ENCODE data around the gene GPR3. TPM values are rescaled to one million over a fixed set of nuclear protein-coding genes. Genes with fewer than 3 reads are reported as not detected.

Gene GPR3
- total RNA-seq, 1 donor from 2014 or later = 0.86 TPM

DNA sequence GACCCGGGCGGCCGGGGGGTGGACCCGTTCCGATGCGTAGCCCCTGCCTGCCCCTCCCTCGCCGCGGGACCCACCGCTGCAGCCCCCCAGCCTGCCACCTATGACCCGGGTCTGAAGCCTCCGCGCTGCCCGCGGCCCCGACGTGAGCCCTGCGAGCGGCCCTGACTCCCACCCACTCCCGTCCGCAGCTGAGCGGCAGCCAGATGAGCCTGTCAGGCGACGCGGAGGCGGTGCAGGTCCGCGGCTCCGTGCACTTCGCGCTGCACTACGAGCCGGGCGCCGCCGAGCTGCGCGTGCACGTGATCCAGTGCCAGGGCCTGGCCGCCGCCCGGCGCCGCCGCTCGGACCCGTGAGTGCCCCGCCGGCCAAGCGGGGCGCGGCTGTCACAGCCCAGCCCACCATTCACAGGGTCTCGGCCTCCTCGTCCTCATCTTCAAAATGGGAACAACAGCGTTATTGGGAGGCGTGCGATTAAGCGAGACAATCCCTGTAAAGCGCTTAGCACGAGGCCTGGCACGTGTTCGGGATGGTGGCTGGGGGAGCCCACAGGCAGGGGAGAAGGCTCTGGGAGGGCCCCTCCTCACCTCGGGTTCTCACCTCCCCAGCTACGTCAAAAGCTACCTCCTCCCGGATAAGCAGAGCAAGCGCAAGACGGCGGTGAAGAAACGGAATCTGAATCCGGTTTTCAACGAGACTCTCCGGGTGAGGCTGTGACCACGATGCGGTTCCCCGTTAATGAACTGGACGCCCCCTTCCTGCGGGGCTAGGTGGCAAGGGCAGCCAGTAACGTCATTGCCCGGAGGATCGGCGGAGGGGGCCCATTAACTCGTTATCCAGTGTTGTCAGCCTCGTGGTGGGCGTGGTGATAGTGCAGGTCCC is 42.4 kb upstream of the GPR3 start:
- Mint-ChIP-seq H3K4me3 (ENCODE audit: unreplicated experiment) (no peak overlapping the region), H3K27me3 (ENCODE audit: low read depth, unreplicated experiment) (peaks cover 2% of the 10 kb centered on the region), H3K36me3 (ENCODE audit: low read depth, unreplicated experiment) (peaks cover 4% of the 10 kb centered on the region), H3K9me3 (ENCODE audit: unreplicated experiment) (no peaks in the 10 kb centered on the region), H3K4me1 (ENCODE audit: low read depth, unreplicated experiment) (peaks cover 4% of the 10 kb centered on the region), H3K27ac (ENCODE audit: unreplicated experiment) (no peak overlapping the region)
- Histone ChIP-seq H3K4me2 (ENCODE audit: low read length) (peak overlapping the region; percentile 78), H3K27ac (ENCODE audit: low read depth, low read length) (no peak overlapping the region), H3K4me1 (ENCODE audit: insufficient read depth, low read length) (peaks cover 15% of the 10 kb centered on the region), H3K9me3 (ENCODE audit: insufficient read depth, low read depth, low read length) (no peaks in the 10 kb centered on the region), H3K27me3 (ENCODE audit: insufficient read depth, low read length) (peaks cover 5% of the 10 kb centered on the region), H2AFZ (ENCODE audit: low read depth, low read length) (peak overlapping the region; percentile 80), H4K20me1 (ENCODE audit: insufficient read depth, low read length) (no peaks in the 10 kb centered on the region), H3K9ac (ENCODE audit: low read length) (peak overlapping the region; percentile 12), H3K36me3 (ENCODE audit: insufficient read depth, low read length) (no peaks in the 10 kb centered on the region), H3K4me3 (ENCODE audit: insufficient read depth, low read depth, low read length) (peak overlapping the region; percentile 21), H3K79me2 (ENCODE audit: insufficient read depth, low read length) (no peaks in the 10 kb centered on the region)
- TF ChIP-seq, protein P1, sequence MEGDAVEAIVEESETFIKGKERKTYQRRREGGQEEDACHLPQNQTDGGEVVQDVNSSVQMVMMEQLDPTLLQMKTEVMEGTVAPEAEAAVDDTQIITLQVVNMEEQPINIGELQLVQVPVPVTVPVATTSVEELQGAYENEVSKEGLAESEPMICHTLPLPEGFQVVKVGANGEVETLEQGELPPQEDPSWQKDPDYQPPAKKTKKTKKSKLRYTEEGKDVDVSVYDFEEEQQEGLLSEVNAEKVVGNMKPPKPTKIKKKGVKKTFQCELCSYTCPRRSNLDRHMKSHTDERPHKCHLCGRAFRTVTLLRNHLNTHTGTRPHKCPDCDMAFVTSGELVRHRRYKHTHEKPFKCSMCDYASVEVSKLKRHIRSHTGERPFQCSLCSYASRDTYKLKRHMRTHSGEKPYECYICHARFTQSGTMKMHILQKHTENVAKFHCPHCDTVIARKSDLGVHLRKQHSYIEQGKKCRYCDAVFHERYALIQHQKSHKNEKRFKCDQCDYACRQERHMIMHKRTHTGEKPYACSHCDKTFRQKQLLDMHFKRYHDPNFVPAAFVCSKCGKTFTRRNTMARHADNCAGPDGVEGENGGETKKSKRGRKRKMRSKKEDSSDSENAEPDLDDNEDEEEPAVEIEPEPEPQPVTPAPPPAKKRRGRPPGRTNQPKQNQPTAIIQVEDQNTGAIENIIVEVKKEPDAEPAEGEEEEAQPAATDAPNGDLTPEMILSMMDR (IDR thresholded peaks at IDR 0.05; ENCODE audit: insufficient read depth, low read depth, low read length) = no peak
- no peak for TF ChIP-seq EZH2 (IDR thresholded peaks at IDR 0.05; ENCODE audit: insufficient read depth, low read length)
- peak; percentile 66 for DNase-seq (ENCODE audit: low read depth)
- no peak for FAIRE-seq

DNA sequence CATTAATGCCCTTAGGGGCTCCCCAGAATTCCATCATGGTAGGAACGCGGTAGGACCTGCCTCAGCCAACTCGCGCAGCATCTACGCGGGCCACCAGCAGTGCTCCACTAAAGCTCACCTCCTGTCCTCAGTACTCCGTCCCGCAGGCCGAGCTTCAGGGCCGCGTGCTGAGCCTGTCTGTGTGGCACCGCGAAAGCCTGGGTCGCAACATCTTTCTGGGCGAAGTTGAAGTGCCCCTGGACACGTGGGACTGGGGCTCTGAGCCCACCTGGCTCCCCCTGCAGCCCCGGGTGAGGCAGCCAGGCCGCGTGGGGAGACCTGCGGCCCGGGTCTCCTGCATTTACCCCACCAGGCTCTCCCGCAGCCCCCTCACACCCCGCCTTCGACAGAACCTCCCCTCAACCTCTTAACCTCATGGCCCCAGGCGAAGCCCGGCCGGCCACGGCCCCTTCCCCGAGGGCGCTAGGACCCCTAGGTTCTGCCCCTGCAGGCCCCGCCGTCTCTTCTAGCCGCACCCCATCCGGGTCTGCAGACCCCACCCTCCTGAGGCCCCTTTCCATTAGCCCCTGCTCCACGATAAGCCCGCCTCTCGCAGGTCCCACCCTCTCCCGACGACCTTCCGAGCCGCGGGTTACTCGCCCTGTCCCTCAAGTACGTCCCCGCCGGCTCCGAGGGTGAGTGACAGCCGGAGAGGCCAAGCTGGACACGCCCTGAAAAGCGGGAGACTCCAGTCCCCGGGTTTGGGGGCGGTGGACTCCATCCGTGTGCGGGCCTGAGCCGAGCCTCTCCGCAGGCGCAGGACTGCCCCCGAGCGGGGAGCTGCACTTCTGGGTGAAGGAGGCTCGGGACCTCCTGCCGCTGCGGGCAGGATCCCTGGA is 41.5 kb upstream of the GPR3 start:
- no peak for FAIRE-seq
- H3K4me2 ChIP-seq (ENCODE audit: low read length) = peak overlapping the region; percentile 78

More for the DNA sequence above, 41.5 kb upstream of the GPR3 start:
- peaks cover 5% of the 10 kb centered on the region for H3K27me3 ChIP-seq (ENCODE audit: insufficient read depth, low read length)
- H3K36me3 ChIP-seq (ENCODE audit: insufficient read depth, low read length) = peaks cover under 1% of the 10 kb centered on the region
- no peaks in the 10 kb centered on the region for H4K20me1 ChIP-seq (ENCODE audit: insufficient read depth, low read length)
- no peak overlapping the region for H3K4me3 ChIP-seq (ENCODE audit: insufficient read depth, low read depth, low read length)
- H2AFZ ChIP-seq (ENCODE audit: low read depth, low read length) = peak overlapping the region; percentile 80
- no peaks in the 10 kb centered on the region for H3K9me3 Mint-ChIP-seq (ENCODE audit: unreplicated experiment)
- H3K4me3 Mint-ChIP-seq (ENCODE audit: unreplicated experiment) = no peak overlapping the region
- peak; percentile 7 for DNase-seq (ENCODE audit: low read depth)
- H3K27ac ChIP-seq (ENCODE audit: low read depth, low read length) = no peak overlapping the region
- H3K36me3 Mint-ChIP-seq (ENCODE audit: low read depth, unreplicated experiment) = peaks cover 9% of the 10 kb centered on the region
- no peak for TF ChIP-seq EZH2 (IDR thresholded peaks at IDR 0.05; ENCODE audit: insufficient read depth, low read length)
- TF ChIP-seq, protein P1 (IDR thresholded peaks at IDR 0.05; ENCODE audit: insufficient read depth, low read depth, low read length) = no peak
- H3K79me2 ChIP-seq (ENCODE audit: insufficient read depth, low read length) = no peaks in the 10 kb centered on the region
- no peaks in the 10 kb centered on the region for H3K9me3 ChIP-seq (ENCODE audit: insufficient read depth, low read depth, low read length)
- peaks cover 4% of the 10 kb centered on the region for H3K27me3 Mint-ChIP-seq (ENCODE audit: low read depth, unreplicated experiment)
- no peak overlapping the region for H3K27ac Mint-ChIP-seq (ENCODE audit: unreplicated experiment)
- H3K4me1 Mint-ChIP-seq (ENCODE audit: low read depth, unreplicated experiment) = peaks cover 4% of the 10 kb centered on the region
- H3K4me1 ChIP-seq (ENCODE audit: insufficient read depth, low read length) = peaks cover 15% of the 10 kb centered on the region
- H3K9ac ChIP-seq (ENCODE audit: low read length) = no peak overlapping the region
